ENCODE measurements around the gene OSBP2. TPM values are rescaled to one million over a fixed set of nuclear protein-coding genes. Genes with fewer than 3 reads are reported as not detected.

The OSBP2 gene
- polyA plus RNA-seq, 1 experiment: 0.77 TPM

DNA sequence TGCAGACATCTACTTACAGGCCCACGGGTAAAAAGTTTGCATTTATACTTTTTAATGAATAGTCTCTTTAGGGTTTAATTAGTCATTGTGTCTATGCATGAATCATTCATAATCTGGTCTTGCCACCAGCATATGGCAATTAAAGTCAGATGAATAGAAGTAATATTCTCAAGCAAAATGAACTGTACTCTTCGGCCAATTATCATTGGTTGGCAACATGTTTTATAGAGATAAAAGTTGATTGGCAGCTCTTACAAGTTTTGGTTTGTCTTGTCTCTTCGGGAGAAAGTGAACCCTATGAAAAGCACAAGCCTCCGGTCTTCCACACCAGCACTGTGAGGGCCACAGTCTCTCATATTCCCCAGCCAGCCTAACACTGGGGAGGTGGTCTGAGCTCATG lies 97.8 kb downstream of the OSBP2 start:
- no peak overlapping the region for H3K4me3 ChIP-seq (ENCODE audit: low read depth, low read length)
- CTCF ChIA-PET: interaction anchor here (1.0 kb wide), 1 partner anchor 10 kb away, joined by 3 read pairs; no protein-coding TSS in a partner anchor
- POLR2A ChIA-PET: no interaction called here
- no peaks in the 10 kb centered on the region for H3K36me3 ChIP-seq (ENCODE audit: control insufficient read depth, insufficient read depth, low read length)
- no peak for DNase-seq (ENCODE audit: low read depth)
- no peaks in the 10 kb centered on the region for H3K27me3 ChIP-seq (ENCODE audit: control insufficient read depth, insufficient read depth, low read length)
- TF ChIP-seq, protein P1, sequence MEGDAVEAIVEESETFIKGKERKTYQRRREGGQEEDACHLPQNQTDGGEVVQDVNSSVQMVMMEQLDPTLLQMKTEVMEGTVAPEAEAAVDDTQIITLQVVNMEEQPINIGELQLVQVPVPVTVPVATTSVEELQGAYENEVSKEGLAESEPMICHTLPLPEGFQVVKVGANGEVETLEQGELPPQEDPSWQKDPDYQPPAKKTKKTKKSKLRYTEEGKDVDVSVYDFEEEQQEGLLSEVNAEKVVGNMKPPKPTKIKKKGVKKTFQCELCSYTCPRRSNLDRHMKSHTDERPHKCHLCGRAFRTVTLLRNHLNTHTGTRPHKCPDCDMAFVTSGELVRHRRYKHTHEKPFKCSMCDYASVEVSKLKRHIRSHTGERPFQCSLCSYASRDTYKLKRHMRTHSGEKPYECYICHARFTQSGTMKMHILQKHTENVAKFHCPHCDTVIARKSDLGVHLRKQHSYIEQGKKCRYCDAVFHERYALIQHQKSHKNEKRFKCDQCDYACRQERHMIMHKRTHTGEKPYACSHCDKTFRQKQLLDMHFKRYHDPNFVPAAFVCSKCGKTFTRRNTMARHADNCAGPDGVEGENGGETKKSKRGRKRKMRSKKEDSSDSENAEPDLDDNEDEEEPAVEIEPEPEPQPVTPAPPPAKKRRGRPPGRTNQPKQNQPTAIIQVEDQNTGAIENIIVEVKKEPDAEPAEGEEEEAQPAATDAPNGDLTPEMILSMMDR (IDR thresholded peaks at IDR 0.05; ENCODE audit: insufficient read depth, low read depth, low read length): no peak

DNA sequence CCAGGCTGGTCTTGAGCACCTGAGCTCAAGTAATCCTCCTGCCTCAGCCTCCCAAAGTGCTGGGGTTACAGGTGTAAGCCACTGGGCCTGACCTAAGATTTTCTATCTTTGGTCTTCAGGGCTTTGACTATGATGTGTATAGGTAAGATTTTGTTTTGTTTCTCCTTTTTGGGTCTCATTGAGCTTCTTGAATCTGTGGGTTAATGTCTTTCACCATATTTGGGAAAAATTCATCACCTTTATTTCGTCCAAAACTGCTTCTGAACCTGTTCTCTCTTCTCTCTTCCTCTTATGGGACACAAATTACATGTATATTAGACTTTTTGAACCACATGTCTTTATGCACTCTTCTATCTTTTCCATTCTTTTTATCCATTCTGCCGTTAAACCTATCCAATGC lies 100.4 kb downstream of the OSBP2 start:
- Histone ChIP-seq H3K27me3 (ENCODE audit: control insufficient read depth, insufficient read depth, low read length) (no peaks in the 10 kb centered on the region), H3K36me3 (ENCODE audit: control insufficient read depth, insufficient read depth, low read length) (no peaks in the 10 kb centered on the region), H3K4me3 (ENCODE audit: low read depth, low read length) (no peak overlapping the region)
- no peak for DNase-seq (ENCODE audit: low read depth)
- CTCF ChIA-PET: interaction anchor here (0.6 kb wide), 1 partner anchor 170 kb away, joined by 3 read pairs; no protein-coding TSS in a partner anchor
- TF ChIP-seq, protein P1 (IDR thresholded peaks at IDR 0.05; ENCODE audit: insufficient read depth, low read depth, low read length): no peak
- POLR2A ChIA-PET: interaction anchor here (0.6 kb wide), 1 partner anchor 449 kb away, joined by 3 read pairs; no protein-coding TSS in a partner anchor

DNA sequence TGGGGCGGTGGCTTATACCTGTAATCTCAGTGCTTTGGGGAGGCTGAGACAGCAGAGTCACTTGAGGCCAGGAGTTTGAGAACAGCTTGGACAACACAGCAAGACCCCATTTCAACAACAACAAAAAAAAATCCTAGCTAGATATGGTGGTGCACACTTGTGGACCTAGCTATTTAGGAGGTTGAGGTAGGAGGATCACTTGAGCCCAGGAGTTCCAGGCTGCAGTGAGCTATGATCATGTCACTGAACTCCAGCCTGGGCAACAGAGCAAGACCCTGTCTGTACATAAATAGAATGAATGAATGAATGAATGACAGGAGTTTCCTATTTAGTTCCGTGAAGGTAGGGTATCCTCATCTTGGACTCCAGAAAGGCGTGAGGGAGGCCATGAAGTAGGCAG lies 107.0 kb downstream of the OSBP2 start:
- 0 out of 2 replicates have a peak, but pooled peaks cover 2% of the 10 kb centered on the region for H3K27me3 ChIP-seq (ENCODE audit: control insufficient read depth, insufficient read depth, low read length)
- no peak for DNase-seq (ENCODE audit: low read depth)
- no peak overlapping the region for H3K4me3 ChIP-seq (ENCODE audit: low read depth, low read length)
- ChIA-PET POLR2A (no interaction called here), CTCF (no interaction called here)
- no peaks in the 10 kb centered on the region for H3K36me3 ChIP-seq (ENCODE audit: control insufficient read depth, insufficient read depth, low read length)
- TF ChIP-seq, protein P1 (IDR thresholded peaks at IDR 0.05; ENCODE audit: insufficient read depth, low read depth, low read length): no peak

DNA sequence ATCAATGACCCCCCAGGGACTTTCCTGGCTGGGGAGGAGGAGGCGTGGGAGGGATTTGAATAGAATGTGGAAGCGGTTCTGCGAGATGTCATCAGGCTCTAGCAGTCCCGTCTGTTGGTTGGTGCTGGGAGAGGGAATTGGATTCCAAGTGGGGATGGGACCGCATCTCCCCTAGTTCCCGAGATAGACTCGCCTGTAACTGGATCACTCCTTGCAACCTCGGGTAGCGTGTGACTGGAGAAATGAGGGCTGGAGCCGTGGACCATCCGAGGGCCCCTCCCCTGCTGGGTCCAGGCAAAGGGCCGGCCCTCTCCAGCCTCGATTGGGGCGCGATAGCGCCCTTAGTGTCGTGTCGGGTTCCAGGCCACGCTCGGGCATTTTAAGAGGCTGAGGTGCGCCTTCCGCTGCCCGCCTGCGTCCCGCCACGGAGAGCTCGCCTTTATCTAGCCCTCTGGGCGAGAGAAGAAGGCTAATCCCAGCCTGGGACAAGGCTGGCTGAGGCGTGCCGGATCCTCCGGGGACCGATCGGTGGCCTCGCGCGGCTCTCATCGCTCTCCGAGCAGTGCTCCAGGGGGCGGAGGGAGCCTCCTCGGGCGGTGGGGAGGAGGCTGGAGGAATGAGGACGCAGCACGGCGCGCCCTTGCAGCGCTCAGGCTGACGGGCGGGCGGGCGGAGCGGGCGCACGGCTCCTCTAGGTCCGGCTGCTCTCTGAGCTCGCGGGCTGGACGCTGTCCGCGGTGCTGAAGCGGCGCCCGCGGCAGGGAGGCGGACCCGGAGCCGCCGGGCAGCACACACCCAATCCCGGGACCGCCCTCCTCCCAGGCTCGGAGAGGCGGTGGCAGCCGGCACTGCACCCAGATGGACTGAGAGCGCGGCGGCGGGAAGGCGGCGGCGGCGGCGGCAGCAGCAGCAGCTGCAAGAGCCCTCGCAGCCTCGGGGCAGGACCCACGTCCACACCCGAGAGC lies 107.8 kb downstream of the OSBP2 start:
- ChIA-PET POLR2A (no interaction called here), CTCF (interaction anchor here (0.8 to 2.3 kb wide), 4 partner anchors 9 to 118 kb away, joined by 3 to 10 read pairs (median 4); no protein-coding TSS in a partner anchor)
- peak; percentile 46 for DNase-seq (ENCODE audit: low read depth)
- H3K4me3 ChIP-seq (ENCODE audit: low read depth, low read length): peak overlapping the region; percentile 27
- H3K36me3 ChIP-seq (ENCODE audit: control insufficient read depth, insufficient read depth, low read length): no peaks in the 10 kb centered on the region
- 0 out of 2 replicates have a peak, but pooled peaks cover 2% of the 10 kb centered on the region for H3K27me3 ChIP-seq (ENCODE audit: control insufficient read depth, insufficient read depth, low read length)
- TF ChIP-seq, protein P1 (IDR thresholded peaks at IDR 0.05; ENCODE audit: insufficient read depth, low read depth, low read length): 0 out of 2 replicates have a peak, but pooled peaks have one; percentile 10

DNA sequence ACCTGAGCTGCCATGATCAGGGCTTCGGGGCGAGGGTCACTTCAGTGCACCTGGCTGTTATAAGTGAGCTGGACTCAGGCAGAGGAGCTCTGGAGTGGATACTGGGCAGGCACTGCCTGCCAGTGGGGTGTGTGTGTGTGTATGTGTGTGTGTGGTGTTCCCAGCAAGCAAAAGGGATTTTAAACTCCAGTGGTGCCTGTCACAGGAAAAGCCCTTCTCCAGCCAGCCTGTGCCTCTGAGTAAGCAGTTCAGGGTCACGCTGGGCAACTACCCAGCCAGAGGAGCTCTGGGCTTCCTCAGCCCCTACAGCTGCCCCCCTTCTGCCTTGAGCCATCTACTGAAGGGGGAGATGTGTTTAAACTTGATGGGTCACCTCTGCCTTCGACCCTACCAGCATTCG lies 109.0 kb downstream of the OSBP2 start:
- ChIA-PET CTCF (interaction anchor here (0.8 to 2.3 kb wide), 3 partner anchors 13 to 116 kb away, joined by 3 to 10 read pairs (median 6); no protein-coding TSS in a partner anchor), POLR2A (no interaction called here)
- Histone ChIP-seq H3K36me3 (ENCODE audit: control insufficient read depth, insufficient read depth, low read length) (no peaks in the 10 kb centered on the region), H3K4me3 (ENCODE audit: low read depth, low read length) (no peak overlapping the region), H3K27me3 (ENCODE audit: control insufficient read depth, insufficient read depth, low read length) (0 out of 2 replicates have a peak, but pooled peaks cover 2% of the 10 kb centered on the region)
- TF ChIP-seq, protein P1 (IDR thresholded peaks at IDR 0.05; ENCODE audit: insufficient read depth, low read depth, low read length): no peak
- DNase-seq (ENCODE audit: low read depth): no peak
